HL-60/S4 treated with retinoic acid at 250 ng/mL for 4 days and 3 days (cell line): ENCODE data around the gene SH3BGR.

Source experiments
- in situ Hi-C: fragments of 300-500 bp; cut with MboI; formaldehyde crosslinking; loops from 2 replicates; pipeline ENCODE4 v1.7.0; 2022; ENCODE audit warnings: low sequenced_read_pairs

Gene SH3BGR

GRCh38 chr21:39454949-39455668, 3.3 kb downstream of the SH3BGR start:
- in situ Hi-C loops: no loop called here

- in situ Hi-C loops: no loop called here
Measured at GRCh38 chr21:39456665-39457064, 4.9 kb downstream of the SH3BGR start.

- in situ Hi-C loops: no loop called here
Measured at GRCh38 chr21:39461419-39461818, 9.6 kb downstream of the SH3BGR start.

- in situ Hi-C loops: no loop called here
Measured at GRCh38 chr21:39463308-39463707, 11.5 kb downstream of the SH3BGR start.

GRCh38 chr21:39466584-39466983, 14.8 kb downstream of the SH3BGR start:
- in situ Hi-C loops: no loop called here

GRCh38 chr21:39467746-39468145, 16.0 kb downstream of the SH3BGR start:
- in situ Hi-C loops: no loop called here

- in situ Hi-C loops: no loop called here
Measured at GRCh38 chr21:39468559-39468958, 16.8 kb downstream of the SH3BGR start.

GRCh38 chr21:39471598-39471997, 19.8 kb downstream of the SH3BGR start:
- in situ Hi-C loops: no loop called here

GRCh38 chr21:39472786-39473185, 21.0 kb downstream of the SH3BGR start:
- in situ Hi-C loops: no loop called here

- in situ Hi-C loops: no loop called here
Measured at GRCh38 chr21:39474611-39475010, 22.8 kb downstream of the SH3BGR start.

- in situ Hi-C loops: no loop called here
Measured at GRCh38 chr21:39479164-39479813, 27.5 kb downstream of the SH3BGR start.

GRCh38 chr21:39479814-39480182, 28.0 kb downstream of the SH3BGR start:
- in situ Hi-C loops: no loop called here

- in situ Hi-C loops: no loop called here
Measured at GRCh38 chr21:39480271-39480670, 28.5 kb downstream of the SH3BGR start.

- in situ Hi-C loops: no loop called here
Measured at GRCh38 chr21:39481886-39482285, 30.1 kb downstream of the SH3BGR start.

- in situ Hi-C loops: no loop called here
Measured at GRCh38 chr21:39483917-39484316, 32.1 kb downstream of the SH3BGR start.

- in situ Hi-C loops: no loop called here
Measured at GRCh38 chr21:39484711-39485276, 33.0 kb downstream of the SH3BGR start.

- in situ Hi-C loops: no loop called here
Measured at GRCh38 chr21:39489380-39489924, 37.7 kb downstream of the SH3BGR start.

GRCh38 chr21:39499156-39499555, 47.4 kb downstream of the SH3BGR start:
- in situ Hi-C loops: no loop called here

GRCh38 chr21:39502631-39503030, 50.9 kb downstream of the SH3BGR start:
- in situ Hi-C loops: no loop called here

- in situ Hi-C loops: no loop called here
Measured at GRCh38 chr21:39503123-39503762, 51.5 kb downstream of the SH3BGR start.

- in situ Hi-C loops: no loop called here
Measured at GRCh38 chr21:39504230-39504629, 52.5 kb downstream of the SH3BGR start.

- in situ Hi-C loops: no loop called here
Measured at GRCh38 chr21:39510240-39510639, 58.5 kb downstream of the SH3BGR start.
